HL-60/S4 (cell line): ENCODE results near the gene C11orf24.
"Not testable (repeated sequence)": the region's sequence is repeated elsewhere in the genome, so short reads cannot be mapped to it uniquely, and the experiment has no call there.

ENCODE experiments used
- in situ Hi-C: fragments of 300-500 bp; cut with MboI; formaldehyde crosslinking; loops from 2 replicates; pipeline ENCODE4 v1.14.3; 2022; ENCODE audit warnings: low sequenced_read_pairs

C11orf24 gene

DNA sequence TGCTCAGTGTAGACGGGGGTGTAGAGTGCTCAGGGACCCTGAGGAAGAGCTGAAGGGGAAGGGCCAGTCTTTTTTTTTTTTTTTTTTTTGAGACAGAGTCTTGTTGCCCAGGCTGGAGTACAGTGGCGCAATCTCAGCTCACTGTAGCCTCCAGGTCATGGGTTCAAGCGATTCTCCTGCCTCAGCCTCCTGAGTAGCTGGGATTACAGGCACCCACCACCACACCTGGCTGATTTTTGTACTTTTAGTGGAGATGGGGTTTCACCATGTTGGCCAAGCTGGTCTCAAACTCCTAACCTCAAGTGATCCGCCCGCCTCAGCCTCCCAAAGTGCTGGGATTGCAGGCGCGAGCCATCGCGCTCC lies 27.7 kb upstream of the C11orf24 start:
- in situ Hi-C loops: loop anchor here (5.0 kb wide), 1 partner anchor 42 kb away; no protein-coding TSS in a partner anchor

DNA sequence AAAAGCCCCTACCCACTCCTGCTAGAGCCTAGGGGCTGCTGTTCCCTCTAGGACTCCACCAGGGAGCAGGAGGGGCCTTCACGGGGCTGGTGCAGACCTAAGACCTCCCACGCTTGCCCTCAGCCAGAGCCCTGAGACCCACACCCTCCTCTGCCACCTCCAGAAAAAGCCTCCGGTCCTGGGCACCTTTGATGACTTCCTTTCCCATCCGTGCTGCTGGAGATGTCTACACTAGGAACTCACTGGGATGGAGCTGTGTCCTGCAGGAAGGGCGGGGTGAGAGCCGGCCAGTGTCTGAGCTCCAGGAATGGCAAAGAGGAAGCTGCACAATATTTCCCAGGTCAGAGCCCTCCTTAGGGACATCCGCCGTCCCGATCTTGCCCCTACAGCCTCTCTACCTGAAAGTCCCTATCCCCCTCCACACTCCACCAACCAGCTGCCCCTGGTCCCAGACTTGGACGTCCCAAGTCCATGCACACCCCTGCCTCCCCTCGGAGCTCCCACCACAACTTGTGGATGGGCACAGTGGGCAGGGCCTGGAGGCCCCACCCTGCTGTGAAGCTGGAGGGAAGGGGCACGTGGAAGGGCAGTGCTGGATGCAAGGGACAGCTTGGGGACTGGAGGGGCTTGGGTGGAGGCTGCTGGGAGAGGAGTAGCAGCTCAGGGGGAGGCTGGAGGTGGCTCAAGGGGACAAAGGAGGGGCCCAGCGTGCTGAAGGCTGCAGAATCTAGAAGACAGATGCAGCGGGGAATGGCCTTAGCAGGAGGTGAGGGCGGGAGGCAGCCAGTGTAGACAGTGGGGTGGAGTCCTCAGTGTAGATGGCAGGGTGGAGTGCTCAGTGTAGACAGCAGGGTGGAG lies 27.1 kb upstream of the C11orf24 start:
- in situ Hi-C loops: loop anchor here (5.0 kb wide), 1 partner anchor 42 kb away; no protein-coding TSS in a partner anchor

DNA sequence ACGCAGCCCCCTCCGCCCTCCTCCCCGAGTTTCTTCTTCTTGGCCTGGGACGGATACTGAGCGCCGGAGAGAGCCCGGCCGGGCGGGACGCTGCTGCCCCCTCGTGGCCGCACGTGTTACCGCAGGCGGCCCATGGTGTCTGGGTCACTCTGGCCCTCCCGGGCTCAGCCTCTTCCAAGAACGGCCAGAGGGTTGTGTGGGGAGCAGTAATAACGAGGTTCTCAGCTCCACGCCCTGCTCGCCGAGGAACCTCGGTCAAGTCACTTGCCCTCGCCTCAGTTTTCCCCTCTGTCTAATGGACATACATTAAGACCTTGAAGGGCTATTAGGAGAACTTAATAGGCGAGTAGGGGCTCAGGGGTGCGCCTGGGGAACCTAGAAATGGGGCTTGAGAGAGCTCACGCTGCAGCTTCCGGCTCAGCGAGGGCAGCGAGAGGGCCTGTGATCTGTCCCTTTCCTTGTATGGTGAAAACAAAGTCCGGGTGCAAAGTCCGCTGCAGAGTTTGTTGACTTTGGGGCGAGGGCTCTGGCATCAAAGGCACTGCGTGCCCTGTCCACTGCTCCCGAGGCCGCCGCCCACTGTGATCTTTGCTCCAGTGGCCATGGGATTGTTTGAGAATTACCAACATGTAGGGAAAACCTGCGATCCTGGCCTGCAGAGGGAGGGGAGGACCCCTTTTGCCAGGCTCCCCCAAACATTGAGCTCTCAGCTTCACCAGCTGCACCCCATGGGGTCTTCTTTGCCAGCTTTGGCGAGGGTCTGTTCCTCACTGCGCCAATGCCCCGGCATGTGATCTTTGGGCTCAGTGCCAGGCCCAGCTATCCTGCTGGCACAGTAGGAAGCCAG lies 26.3 kb upstream of the C11orf24 start:
- in situ Hi-C loops: loop anchor here (5.0 kb wide), 1 partner anchor 41 kb away; no protein-coding TSS in a partner anchor

DNA sequence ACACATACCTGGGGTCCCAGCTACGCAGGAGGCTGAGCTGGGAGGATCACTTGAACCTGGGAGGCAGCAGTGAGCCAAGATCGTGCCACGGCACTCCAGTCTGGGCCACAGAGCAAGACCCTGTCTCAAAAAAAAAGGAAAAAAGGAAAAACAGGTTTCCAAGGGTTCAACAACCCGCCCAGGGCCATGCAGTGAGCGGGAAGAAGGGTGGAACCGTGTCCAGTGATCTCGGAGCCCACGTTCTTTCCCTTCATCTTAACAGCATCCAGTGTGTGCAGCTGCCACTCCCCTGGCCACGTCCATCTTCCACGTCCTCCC lies 25.7 kb upstream of the C11orf24 start:
- in situ Hi-C loops: loop anchor here (5.0 kb wide), 1 partner anchor 40 kb away; no protein-coding TSS in a partner anchor

DNA sequence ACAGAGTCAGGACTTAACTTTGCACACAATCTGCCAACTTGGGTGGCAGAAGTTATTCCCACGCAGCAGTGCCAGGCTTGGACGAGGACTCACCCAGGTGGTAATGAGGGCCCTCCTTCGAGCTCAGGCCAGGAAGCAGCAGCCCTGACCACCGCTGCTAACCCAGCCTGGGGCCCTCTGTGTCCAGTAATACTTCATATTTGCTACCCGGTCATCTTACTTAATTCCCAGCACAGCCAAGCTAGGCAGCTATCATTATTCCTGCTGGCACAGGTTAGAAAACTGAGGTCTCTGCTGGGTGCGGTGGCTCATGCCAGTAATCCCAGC lies 25.2 kb upstream of the C11orf24 start:
- in situ Hi-C loops: loop anchor here (5.0 kb wide), 1 partner anchor 40 kb away; no protein-coding TSS in a partner anchor

DNA sequence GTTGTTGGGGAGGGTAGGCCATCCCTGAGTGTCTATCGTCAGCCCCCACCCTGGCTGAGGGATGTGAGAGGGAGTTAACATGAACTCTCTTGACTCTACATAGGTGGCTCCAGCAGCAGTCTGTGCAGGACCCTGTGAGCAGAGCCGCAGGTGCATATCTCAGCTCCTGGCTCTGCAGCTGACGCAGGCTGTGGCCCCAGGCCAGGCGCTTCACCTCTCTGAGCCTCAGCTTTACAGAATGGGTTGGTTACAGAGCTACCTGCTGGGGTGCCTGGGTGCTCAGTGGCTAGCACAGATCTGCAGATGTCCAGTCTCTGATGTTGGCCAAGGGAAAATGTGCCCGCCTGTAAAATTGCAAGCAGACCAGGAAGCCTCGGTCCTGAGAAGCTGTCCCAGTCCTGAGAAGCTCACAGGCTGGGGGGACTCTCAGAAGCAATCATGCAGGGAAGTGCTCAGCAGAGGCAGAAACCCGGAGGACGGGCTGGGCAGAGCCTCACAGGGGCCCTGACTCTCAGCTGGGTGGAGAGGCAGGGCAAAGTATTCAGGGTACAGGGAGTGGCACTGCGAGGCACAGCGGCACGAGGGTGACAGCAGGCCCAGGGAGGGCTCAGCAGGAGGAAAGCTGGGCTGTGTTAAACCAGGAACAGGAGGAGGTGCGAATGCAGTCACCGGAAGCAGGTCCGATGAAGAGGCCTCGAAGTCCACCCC lies 24.7 kb upstream of the C11orf24 start:
- in situ Hi-C loops: loop anchor here (5.0 kb wide), 1 partner anchor 39 kb away; no protein-coding TSS in a partner anchor

DNA sequence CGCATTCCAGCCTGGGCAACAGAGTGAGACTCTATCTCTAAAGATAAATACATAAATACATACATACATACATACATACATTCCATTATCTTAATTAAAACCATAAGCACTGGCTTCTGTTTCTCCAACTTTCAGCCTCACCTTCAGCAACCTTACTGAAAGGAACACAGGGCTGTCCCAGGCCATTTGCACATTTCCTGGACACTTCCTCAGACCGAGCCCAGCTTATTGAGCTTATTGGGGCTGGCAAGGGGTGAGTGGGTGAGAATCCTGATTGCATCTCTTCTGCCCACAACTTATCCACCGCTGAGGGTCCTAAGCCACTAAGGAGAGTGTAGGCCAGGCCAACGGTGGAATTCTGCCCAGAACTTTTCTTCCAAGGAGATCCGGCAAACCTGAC lies 24.2 kb upstream of the C11orf24 start:
- in situ Hi-C loops: loop anchor here (5.0 kb wide), 1 partner anchor 39 kb away; no protein-coding TSS in a partner anchor

DNA sequence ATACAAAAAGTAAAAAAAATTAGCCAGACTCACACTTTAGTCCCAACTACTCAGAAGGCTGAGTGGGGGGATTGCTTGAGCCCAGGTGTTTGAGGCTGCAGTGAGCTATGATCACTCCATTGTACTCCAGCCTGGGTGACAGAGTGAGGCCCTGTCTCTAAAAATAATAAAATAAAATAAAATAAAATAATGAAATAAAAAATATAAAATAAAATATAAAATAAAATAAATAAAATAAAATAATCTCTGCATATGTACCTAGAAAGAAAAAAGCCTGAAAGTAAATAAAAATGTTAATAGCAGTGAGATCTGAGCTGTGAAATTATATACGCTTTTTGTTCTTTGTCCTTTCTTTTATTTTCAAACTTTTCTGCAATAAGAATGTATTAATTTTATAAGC lies 23.5 kb upstream of the C11orf24 start:
- in situ Hi-C loops: loop anchor here (5.0 kb wide), 1 partner anchor 38 kb away; no protein-coding TSS in a partner anchor

DNA sequence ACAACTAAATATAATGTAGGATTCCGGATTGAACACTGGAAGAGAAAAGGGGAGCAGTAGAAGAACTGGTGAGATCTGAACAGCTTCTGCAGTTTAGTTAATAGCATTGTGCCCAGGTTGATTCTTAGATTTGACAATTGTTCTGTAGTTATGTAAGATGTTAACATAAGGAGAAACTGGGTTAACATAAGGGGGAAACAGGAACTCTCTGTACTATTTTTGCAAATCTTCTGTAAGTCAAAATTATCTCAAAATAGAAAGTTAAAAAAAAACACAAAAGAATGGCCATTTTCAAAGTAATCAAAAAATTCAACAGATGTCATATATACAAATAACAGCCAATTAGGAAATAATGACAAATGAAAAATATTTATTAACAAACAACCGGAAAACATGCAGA lies 21.9 kb upstream of the C11orf24 start:
- in situ Hi-C loops: no loop called here

DNA sequence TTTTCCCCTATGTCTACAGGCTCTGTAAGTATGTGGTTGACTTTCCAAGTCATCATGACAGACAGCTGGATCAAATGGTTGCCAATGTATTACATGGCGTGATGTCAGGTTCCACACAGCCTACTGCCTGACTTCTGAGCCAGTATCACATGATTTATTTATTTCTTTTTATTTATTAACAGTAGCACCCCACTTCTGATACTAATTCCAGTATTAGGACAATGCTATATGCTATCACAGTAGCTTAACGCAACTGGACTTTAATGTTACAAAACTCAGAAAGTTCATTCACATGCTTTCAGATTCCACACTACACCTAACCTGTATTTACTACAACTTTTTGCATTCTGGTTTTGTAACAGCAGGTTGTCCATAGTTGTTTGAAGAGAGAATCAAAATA lies 17.7 kb upstream of the C11orf24 start:
- in situ Hi-C loops: no loop called here

DNA sequence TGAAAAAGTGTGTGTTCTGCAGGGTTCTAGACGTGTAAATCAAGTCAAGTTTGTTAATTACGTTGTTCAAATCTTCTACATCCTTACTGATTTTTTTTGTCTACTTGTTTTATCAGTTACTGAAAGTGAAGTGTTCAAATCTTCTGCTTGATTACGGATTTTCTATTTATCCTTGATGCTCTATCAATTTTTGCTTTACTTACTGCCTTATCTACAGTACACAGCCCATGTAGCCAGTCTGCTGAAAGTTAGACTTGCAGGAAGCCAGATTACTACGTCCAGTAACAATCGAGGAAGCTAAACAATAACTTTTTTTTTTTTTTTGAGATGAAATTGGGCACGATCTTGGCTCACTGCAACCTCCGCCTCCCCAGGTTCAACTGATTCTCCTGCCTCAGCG lies 15.6 kb upstream of the C11orf24 start:
- in situ Hi-C loops: no loop called here

DNA sequence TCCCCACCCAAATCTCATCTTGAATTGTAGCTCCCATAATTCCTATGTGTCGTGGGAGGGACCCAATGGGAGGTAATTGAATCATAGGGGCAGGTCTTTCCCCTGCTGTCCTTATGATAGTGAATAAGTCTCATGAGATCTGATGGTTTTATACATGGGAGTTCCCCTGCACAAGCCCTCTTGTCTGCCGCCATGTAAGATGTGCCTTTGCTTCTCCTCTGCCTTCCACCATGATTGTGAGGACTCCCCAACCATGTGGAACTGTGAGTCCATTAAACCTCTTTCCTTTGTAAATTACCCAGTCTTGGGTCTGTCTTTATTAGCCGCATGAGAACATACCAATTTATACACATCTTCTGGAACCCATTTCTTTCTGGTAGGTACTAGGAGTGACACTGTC lies 12.8 kb upstream of the C11orf24 start:
- in situ Hi-C loops: not testable (repeated sequence)

DNA sequence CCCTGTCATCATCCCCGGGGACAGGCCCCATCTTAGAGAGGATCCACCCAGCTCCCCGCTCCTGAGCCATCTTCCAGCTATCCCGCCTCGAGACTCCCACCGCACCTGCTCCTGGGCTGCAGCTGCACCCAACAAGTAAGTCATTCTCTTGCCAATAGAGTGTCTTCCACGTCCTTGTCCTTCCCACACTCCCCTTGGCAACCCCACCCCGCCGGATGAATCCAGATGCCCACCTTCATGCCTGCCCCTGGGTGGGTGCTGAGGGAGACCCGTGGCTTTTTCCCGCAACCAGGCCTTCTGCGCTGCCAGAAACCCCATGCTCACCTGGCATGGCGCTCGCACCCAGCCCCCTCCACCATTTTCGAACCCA lies 11.1 kb upstream of the C11orf24 start:
- in situ Hi-C loops: no loop called here

DNA sequence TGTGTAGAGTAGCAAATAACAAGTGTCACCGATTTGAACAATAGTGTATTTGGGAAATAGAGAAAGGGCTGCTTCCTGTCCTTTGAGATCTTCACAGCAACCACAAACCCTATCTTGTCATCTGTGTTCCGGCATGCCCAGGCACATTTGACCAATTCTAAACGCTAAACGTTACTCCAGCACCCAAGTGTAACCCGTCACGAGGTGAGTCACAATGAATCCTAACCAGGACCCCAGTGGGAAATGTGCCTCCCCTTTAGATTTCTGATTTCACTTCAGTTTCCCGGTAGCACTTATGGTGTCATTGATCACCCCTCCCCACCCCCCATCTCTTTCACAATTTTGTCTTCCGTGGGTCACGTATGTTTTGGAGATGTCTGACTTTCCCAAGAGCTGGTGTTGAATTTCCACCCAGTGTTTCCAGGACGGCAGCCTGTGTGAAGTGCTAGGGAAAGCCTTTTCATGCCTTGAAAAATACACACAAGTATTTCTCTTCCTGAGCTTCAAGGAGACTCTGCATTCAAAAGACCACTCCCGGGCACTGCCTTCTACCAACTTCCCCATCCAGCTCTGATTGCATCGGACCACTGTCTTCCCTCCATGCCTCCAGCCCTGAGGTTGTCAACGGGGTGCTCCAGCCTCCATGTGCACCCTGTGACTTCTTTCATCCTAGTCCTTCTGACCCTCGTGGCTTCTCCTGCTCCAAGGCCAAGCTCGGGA lies 10.5 kb upstream of the C11orf24 start:
- in situ Hi-C loops: no loop called here

DNA sequence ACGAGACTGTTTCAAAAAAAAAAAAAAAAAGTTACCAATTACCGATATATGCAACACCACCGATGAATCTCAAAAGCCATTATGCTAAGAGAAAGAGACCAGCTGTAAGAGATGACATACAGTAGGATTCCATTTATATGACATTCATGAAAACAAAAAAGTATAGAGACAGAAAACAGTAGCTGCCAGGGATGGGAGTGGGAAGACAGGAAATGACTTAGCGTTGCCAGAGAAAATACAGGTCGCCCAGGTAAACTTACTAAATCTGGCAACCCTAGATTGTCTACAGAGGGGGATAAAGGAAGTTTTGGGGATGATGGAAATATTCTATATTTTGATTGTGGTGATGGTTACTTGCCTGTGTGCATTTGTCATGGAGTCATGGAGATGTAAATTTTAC lies 7.9 kb upstream of the C11orf24 start:
- in situ Hi-C loops: no loop called here

DNA sequence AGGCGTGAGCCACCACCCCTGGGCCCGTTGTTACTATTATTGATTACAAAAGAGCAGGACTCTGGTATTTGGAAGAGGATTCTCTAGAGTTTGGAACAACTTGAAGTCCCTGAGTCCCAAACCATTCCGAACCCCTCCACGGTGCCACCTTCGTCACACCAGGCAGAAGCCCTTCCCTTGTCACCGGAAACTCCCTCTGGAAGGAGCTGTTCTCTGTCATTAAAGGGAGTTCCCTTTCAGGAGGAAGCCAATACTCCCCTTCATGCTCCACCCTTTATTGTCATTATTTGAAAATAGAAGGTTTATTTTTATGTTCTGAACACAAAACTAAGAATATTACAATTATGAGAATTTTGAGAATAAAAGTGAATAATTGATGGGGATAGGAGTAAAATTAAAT lies 5.1 kb upstream of the C11orf24 start:
- in situ Hi-C loops: no loop called here

DNA sequence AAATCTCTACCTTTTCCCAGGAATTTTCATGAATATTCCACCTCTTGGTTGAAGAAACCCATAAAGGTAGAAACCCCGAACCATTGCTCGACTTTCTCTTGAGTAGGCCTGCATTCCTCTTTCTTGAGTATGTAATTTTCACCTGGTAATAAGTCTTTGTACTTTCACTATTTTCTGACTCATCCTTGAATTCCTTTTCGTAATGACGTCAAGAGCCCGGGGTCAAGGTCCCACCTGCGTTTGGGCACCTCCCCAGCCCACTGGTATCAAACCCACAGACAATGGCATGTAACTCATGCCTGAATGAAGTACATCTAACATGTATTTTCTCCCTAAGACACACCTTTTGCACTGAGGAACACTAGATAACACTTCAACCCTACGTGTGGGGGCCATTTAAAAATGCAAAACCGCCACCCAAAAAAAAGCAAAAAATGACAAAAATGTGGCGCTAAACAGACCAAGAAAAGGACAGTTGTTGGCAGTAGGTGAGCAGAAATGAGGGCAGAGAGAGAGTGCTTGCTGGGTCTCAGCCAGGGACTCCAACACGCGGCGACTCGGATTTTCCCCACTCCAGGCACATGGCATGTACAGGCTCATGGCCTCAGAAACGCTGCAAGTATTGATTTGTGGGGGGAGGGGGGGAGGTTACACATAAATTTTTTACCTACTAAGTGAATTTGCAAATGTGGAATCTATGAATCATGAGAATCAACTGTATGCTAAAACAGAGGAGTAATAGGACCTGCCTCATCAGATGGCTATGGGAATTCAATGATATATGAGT lies 4.1 kb upstream of the C11orf24 start:
- in situ Hi-C loops: no loop called here

DNA sequence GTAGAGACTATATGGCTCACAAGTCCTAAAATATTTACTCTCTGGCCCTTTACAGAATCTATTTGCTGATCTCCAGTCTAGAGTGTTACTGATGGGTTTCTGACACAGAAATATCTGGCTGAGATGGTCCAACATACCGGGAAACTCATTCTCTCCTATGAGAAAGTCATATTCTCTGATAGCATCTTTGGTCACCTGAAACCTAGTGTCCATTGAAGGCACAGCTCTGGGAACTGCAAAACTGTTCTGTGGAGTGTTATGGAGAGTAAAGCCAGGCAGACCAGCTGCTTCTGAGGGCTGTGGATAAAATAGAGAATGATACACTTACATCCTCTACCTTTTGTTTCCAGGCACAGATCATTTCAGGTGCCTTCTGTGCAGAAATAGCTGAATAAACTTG lies 2.5 kb upstream of the C11orf24 start:
- in situ Hi-C loops: no loop called here

DNA sequence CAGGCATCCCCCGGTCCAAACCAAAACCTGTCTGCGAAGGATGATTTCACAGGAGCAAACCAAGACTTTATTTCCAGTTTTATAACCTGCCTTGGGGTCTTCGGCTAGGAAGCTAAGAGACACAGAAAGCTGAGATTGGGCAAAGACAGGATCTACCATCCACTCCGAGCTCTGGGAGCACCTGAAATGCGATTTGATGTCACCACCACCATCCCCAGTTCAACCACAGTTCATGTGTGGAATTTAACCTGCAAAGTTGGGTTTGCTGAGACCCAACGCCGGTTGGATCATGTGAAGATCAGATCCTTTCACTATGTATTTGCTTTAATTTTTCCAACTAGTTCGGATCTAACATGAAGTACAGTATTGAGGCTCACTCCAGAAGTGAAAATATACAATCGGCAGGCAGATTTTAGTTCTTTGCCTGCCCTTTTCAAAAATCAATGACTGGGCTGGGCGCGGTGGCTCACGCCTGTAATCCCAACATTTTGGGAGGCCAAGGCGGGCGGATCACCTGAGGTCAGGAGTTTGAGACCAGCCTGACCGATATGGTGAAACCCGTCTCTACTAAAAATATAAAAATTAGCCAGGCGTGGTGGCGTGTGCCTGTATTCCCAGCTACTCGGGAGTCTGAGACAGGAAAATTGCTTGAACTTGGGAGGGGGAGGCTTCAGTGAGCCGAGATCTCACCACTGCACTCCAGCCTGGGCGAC lies 1.4 kb upstream of the C11orf24 start:
- in situ Hi-C loops: no loop called here
